H1 (cell line): ENCODE data around the gene CROCC. TPM values are rescaled to one million over a fixed set of nuclear protein-coding genes. Genes with fewer than 3 reads are reported as not detected.
A peak's percentile ranks its signal among the peaks of the same experiment; 100 is the strongest.

ENCODE experiments used
- CTCF ChIA-PET: fragments of 300-600 bp; sonication (Branson Sonifier 250); formaldehyde crosslinking; loops from one replicate; lab custom pipeline; 2021; ENCODE audit not compliant: partially characterized antibody; lab: Charles Lee
- POLR2A ChIA-PET: fragments of 300-600 bp; sonication (Branson Sonifier 250); formaldehyde crosslinking; loops from one replicate; lab custom pipeline; 2021; ENCODE audit warnings: inconsistent platforms; ENCODE audit not compliant: partially characterized antibody; lab: Charles Lee
- DNase-seq, 2 experiments: peaks; one replicate each; pipeline versions ENCODE4 v3.0.0 to v3.0.0-alpha.2; 2010 to 2022; ENCODE audit warnings: low spot score in 2 of 2, low read depth in 1 of 2, mixed read lengths in 1 of 2
- FAIRE-seq: peaks from 2 replicates; lab custom pipeline; 2011; peaks lifted over from hg19 to GRCh38; lab: Jason Lieb, UNC
- H2AFZ ChIP-seq: 2 replicates; pipeline ENCODE4 v1.8.1; 2012; ENCODE audit warnings: low read length, inconsistent platforms
- H2AK5ac ChIP-seq: 2 replicates; pipeline ENCODE4 v1.6.1; 2013; ENCODE audit warnings: low read depth, low read length
- H2BK120ac ChIP-seq: replicated peaks from 2 replicates; pipeline ENCODE3; 2013; ENCODE audit warnings: low read depth, low read length, inconsistent platforms
- H2BK12ac ChIP-seq: 2 replicates; pipeline ENCODE4 v1.6.1; 2013; ENCODE audit warnings: low read depth, low read length
- H2BK15ac ChIP-seq: 2 replicates; pipeline ENCODE4 v1.6.1; 2013; ENCODE audit warnings: low read length
- H2BK20ac ChIP-seq: 2 replicates; pipeline ENCODE4 v1.6.1; 2013; ENCODE audit warnings: low read length
- H2BK5ac ChIP-seq: 2 replicates; pipeline ENCODE4 v1.6.1; 2013; ENCODE audit warnings: low read depth, low read length
- H3K14ac ChIP-seq: 2 replicates; pipeline ENCODE4 v1.6.1; 2013; ENCODE audit warnings: inconsistent platforms; ENCODE audit not compliant: insufficient read length
- H3K18ac ChIP-seq: 2 replicates; pipeline ENCODE4 v1.6.1; 2013; ENCODE audit warnings: low read length; ENCODE audit errors: extremely low read depth
- H3K23ac ChIP-seq: 2 replicates; pipeline ENCODE4 v1.6.1; 2013; ENCODE audit warnings: inconsistent platforms; ENCODE audit not compliant: insufficient read length
- H3K23me2 ChIP-seq: 2 replicates; pipeline ENCODE4 v1.6.1; 2013; ENCODE audit warnings: low read depth, low read length
- H3K27ac ChIP-seq: 2 replicates; pipeline ENCODE4 v1.6.1; 2011; ENCODE audit warnings: low read depth, low read length, inconsistent platforms
- H3K27me3 ChIP-seq, 4 experiments: replicated peaks in 1 of 4; 1 replicate in 1 of 4; 2 replicates in 3 of 4; pipeline versions ENCODE4 v1.6.1 to v1.8.1; 2011 to 2013; ENCODE audit warnings: low read length in 3 of 4, mild to moderate bottlenecking in 3 of 4, inconsistent platforms in 2 of 4, mixed read lengths in 2 of 4, moderate library complexity in 1 of 4; ENCODE audit not compliant: control insufficient read depth in 3 of 4, insufficient read depth in 3 of 4; ENCODE audit errors: extremely low read depth in 1 of 4
- H3K36me3 ChIP-seq, 4 experiments: 2 replicates each; pipeline versions ENCODE4 v1.6.1 to v1.8.1; 2011 to 2013; ENCODE audit warnings: mild to moderate bottlenecking in 4 of 4, low read length in 3 of 4, moderate library complexity in 2 of 4, control low read depth in 1 of 4, inconsistent platforms in 1 of 4; ENCODE audit not compliant: insufficient read depth in 4 of 4, control insufficient read depth in 2 of 4
- H3K4ac ChIP-seq: replicated peaks from 2 replicates; pipeline ENCODE3; 2013; ENCODE audit warnings: low read length, low read depth, mixed read lengths, inconsistent platforms; ENCODE audit not compliant: insufficient read length
- H3K4me1 ChIP-seq, 4 experiments: replicated peaks in 1 of 4; 1 replicate in 1 of 4; 2 replicates in 3 of 4; pipeline versions ENCODE4 v1.6.1 to v1.8.1; 2011 to 2013; ENCODE audit warnings: low read length in 3 of 4, inconsistent platforms in 2 of 4, mixed read lengths in 1 of 4; ENCODE audit not compliant: insufficient read depth in 4 of 4, control insufficient read depth in 3 of 4
- H3K4me2 ChIP-seq, 2 experiments: 2 replicates each; pipeline versions ENCODE4 v1.6.1 to v1.8.1; 2011 to 2013; ENCODE audit warnings: low read depth in 2 of 2, low read length in 2 of 2, control low read depth in 1 of 2, inconsistent platforms in 1 of 2, mild to moderate bottlenecking in 1 of 2; ENCODE audit not compliant: insufficient read depth in 1 of 2
- H3K4me3 ChIP-seq, 4 experiments: fragments of 200-600, 300-600 bp in 1 of 4; sonication (generic), shearing (Covaris generic), sonication (Bioruptor Twin) in 1 of 4; 2 replicates each; pipeline versions ENCODE4 v1.5.1 to v1.8.1; 2011 to 2016; ENCODE audit warnings: low read length in 4 of 4, low read depth in 3 of 4, control low read depth in 2 of 4, inconsistent platforms in 2 of 4, mild to moderate bottlenecking in 2 of 4, mixed read lengths in 1 of 4, moderate library complexity in 1 of 4; ENCODE audit not compliant: insufficient read depth in 2 of 4; ENCODE audit errors: extremely low read depth in 1 of 4
- H3K56ac ChIP-seq: replicated peaks from 2 replicates; pipeline ENCODE3; 2013; ENCODE audit warnings: low read depth, mild to moderate bottlenecking, mixed read lengths, low read length, inconsistent platforms; ENCODE audit not compliant: insufficient read length
- H3K79me1 ChIP-seq: 2 replicates; pipeline ENCODE4 v1.6.1; 2013; ENCODE audit warnings: low read depth, low read length, control low read depth
- H3K79me2 ChIP-seq, 2 experiments: 2 replicates each; pipeline versions ENCODE4 v1.6.1 to v1.8.1; 2012 to 2013; ENCODE audit warnings: low read length in 2 of 2, mild to moderate bottlenecking in 2 of 2, inconsistent platforms in 1 of 2; ENCODE audit not compliant: insufficient read depth in 2 of 2, control insufficient read depth in 1 of 2
- H3K9ac ChIP-seq, 4 experiments: replicated peaks in 1 of 4; 1 replicate in 1 of 4; 2 replicates in 3 of 4; pipeline versions ENCODE4 v1.6.1 to v1.8.1; 2011 to 2013; ENCODE audit warnings: low read depth in 3 of 4, low read length in 3 of 4, control low read depth in 2 of 4, mild to moderate bottlenecking in 2 of 4, moderate library complexity in 2 of 4, inconsistent platforms in 1 of 4; ENCODE audit errors: extremely low read depth in 1 of 4
- H3K9me3 ChIP-seq, 2 experiments: 2 replicates each; pipeline versions ENCODE4 v1.6.1 to v1.8.1; 2012 to 2013; ENCODE audit warnings: mild to moderate bottlenecking in 2 of 2, moderate library complexity in 2 of 2, control low read depth in 1 of 2, inconsistent platforms in 1 of 2, low read depth in 1 of 2, low read length in 1 of 2, mixed read lengths in 1 of 2; ENCODE audit not compliant: insufficient read depth in 2 of 2
- H4K20me1 ChIP-seq, 2 experiments: replicated peaks in 1 of 2; 2 replicates each; pipeline versions ENCODE3 to v1.8.1; 2011 to 2013; ENCODE audit warnings: inconsistent platforms in 2 of 2, low read length in 2 of 2, mild to moderate bottlenecking in 1 of 2; ENCODE audit not compliant: insufficient read depth in 2 of 2, control insufficient read depth in 1 of 2
- H4K5ac ChIP-seq: 2 replicates; pipeline ENCODE4 v1.6.1; 2013; ENCODE audit warnings: low read length, low read depth, mixed read lengths, inconsistent platforms; ENCODE audit not compliant: insufficient read length
- H4K8ac ChIP-seq: 2 replicates; pipeline ENCODE4 v1.8.0; 2013; ENCODE audit warnings: mild to moderate bottlenecking, moderate library complexity, low read length, inconsistent platforms; ENCODE audit not compliant: insufficient read depth; ENCODE audit errors: extremely low read depth
- H4K91ac ChIP-seq: replicated peaks from 2 replicates; pipeline ENCODE3; 2013; ENCODE audit warnings: low read length, mixed read lengths, inconsistent platforms; ENCODE audit not compliant: insufficient read length
- KDM1A ChIP-seq: fragments of 200-600, 300-600 bp; sonication (generic); IDR thresholded peaks from 2 replicates; pipeline ENCODE4 v1.7.1; 2016; ENCODE audit warnings: mild to moderate bottlenecking, low read length, borderline replicate concordance
- NRF1 ChIP-seq: IDR thresholded peaks from 2 replicates; pipeline ENCODE4 v1.6.1; 2011; ENCODE audit warnings: mild to moderate bottlenecking, low read depth, low read length, improper control_type of control experiment
- WGBS, 2 experiments: shearing (Covaris generic) in 1 of 2; methylation state at CpG; one replicate each; pipeline versions ENCODE4 v1.1.6 to v1.1.7; 2013 to 2015; ENCODE audit warnings: low lambda C conversion rate in 2 of 2, mixed read lengths in 2 of 2, inconsistent platforms in 1 of 2, low coverage in 1 of 2, missing lambda C conversion rate in 1 of 2; ENCODE audit not compliant: insufficient replicate concordance in 2 of 2, insufficient coverage in 1 of 2, insufficient read length in 1 of 2; ENCODE audit errors: extremely low coverage in 1 of 2, missing lambda C conversion rate in 1 of 2; 5-methylcytosine and 5-hydroxymethylcytosine counted together
- polyA plus RNA-seq, 7 experiments: library from polyadenylated mRNA; depleted of rRNA in 3 of 7; stranded (reverse) in 5 of 7; unstranded in 2 of 7; fragments of >200 nt in 5 of 7; fragments of 200-250 nt in 2 of 7; gene quantifications; 1 replicate in 5 of 7; 2 replicates in 1 of 7; 4 replicates in 1 of 7; pipeline versions ENCODE4 v1.2.1 to v1.2.3, GENCODE V29; 2011 to 2013; ENCODE audit warnings: missing spikeins in 2 of 7, mixed read lengths in 2 of 7
- total RNA-seq: library from RNA; stranded (reverse); fragmentation: NEBNext Ultra II Directional; extraction: Animal tissue kit (Norgen Biotek cat#: 25700); gene quantifications from 2 replicates; pipeline ENCODE4 v1.2.1, GENCODE V29; 2021

The CROCC gene
- total and polyA plus RNA-seq, 2 of the 8 experiments (the other 6 are each of a cell fraction or from before 2014, with no cell fraction given): 12.1 to 39.5 TPM

- Histone ChIP-seq H3K9ac (no peak overlapping the region), H3K4me1 (peaks cover 24 to 40% (median 28%) of the 10 kb centered on the region in 4 experiments), H3K18ac (peak overlapping the region; percentile 27; the same call in 1 of the 2 replicates), H2AK5ac (no peak overlapping the region), H3K79me1 (no peaks in the 10 kb centered on the region; the same call in 1 of the 2 replicates), H3K56ac (no peak overlapping the region), H3K14ac (no peak overlapping the region), H2BK120ac (peak overlapping the region; percentile 36), H3K27me3 (no peaks in the 10 kb centered on the region), H4K91ac (peak overlapping the region; percentile 17), H3K79me2 (peaks cover 0 to 4% of the 10 kb centered on the region in 2 experiments; a peak in 1 of 4 replicates), H4K5ac (no peak overlapping the region), H3K23me2 (peaks cover 5% of the 10 kb centered on the region; the same call in 1 of the 2 replicates), H3K4me3 (no peak overlapping the region), H3K36me3 (peaks cover 1 to 16% (median 6%) of the 10 kb centered on the region in 4 experiments; a peak in 7 of 8 replicates), H2BK12ac (peak overlapping the region; percentile 80; the same call in 1 of the 2 replicates), H4K8ac (no peak overlapping the region), H2BK15ac (no peak overlapping the region), H3K23ac (no peak overlapping the region), H2BK5ac (peak overlapping the region; percentile 79; the same call in 1 of the 2 replicates), H4K20me1 (peaks cover 0 to 5% of the 10 kb centered on the region in 2 experiments), H3K4ac (no peak overlapping the region), H3K27ac (no peak overlapping the region), H2BK20ac (peak overlapping the region; percentile 86), H3K9me3 (no peaks in the 10 kb centered on the region), H2AFZ (no peak overlapping the region), H3K4me2 (peak overlapping the region in 1 of 2 experiments; percentile 47; a peak in 3 of 4 replicates)
- ChIA-PET POLR2A (interaction anchor here (0.6 to 1.4 kb wide), 4 partner anchors 8 to 304 kb away, joined by 3 to 5 read pairs (median 3); no protein-coding TSS in a partner anchor), CTCF (interaction anchor here (1.4 to 3.9 kb wide), 5 partner anchors 15 to 125 kb away, joined by 4 to 31 read pairs (median 6); no protein-coding TSS in a partner anchor)
- FAIRE-seq (no peak), DNase-seq (no peak)
- TF ChIP-seq NRF1 (no peak), KDM1A (peak; percentile 75; the same call in 1 of the 2 replicates)
- 55% methylated on average over 10 of the region's 10 CpGs; no CpG with 5 or more reads in 1 of the 2 experiments for WGBS, 2 experiments
These were observed 93.2 kb downstream of the CROCC start for GRCh38 chr1:17014671-17015567.
